ENCODE data around the gene BBS7. TPM values are rescaled to one million over a fixed set of nuclear protein-coding genes. Genes with fewer than 3 reads are reported as not detected.
A peak's percentile ranks its signal among the peaks of the same experiment; 100 is the strongest.

Gene BBS7
- total and polyA plus RNA-seq, 2 of the 13 experiments (the other 11 are each of a cell fraction or from before 2014, with no cell fraction given), result 9.0 to 15.7 TPM

GRCh38 chr4:121823505-121824170 lies 46.6 kb downstream of the BBS7 start, which contains the start of gene CCNA2 (continued):
- TF ChIP-seq CERS6 (CRISPR knock-in tag; IDR thresholded peaks at IDR 0.05) (peak; percentile 84; the same call in 1 of the 2 replicates), RFX5 (IDR thresholded peaks at IDR 0.05; ENCODE audit: low read depth, low read length) (peak; percentile 43; the same call in 1 of the 2 replicates), RFXAP (CRISPR knock-in tag; IDR thresholded peaks at IDR 0.05; ENCODE audit: borderline replicate concordance) (no peak; the same call in 1 of the 2 replicates), CREB3 (CRISPR knock-in tag; IDR thresholded peaks at IDR 0.05) (no peak), PRDM15 (CRISPR knock-in tag; IDR thresholded peaks at IDR 0.05) (peak; percentile 36; the same call in 1 of the 2 replicates), RXRA (CRISPR knock-in tag; IDR thresholded peaks at IDR 0.05) (peak; percentile 74; the same call in 1 of the 2 replicates), HOMEZ (CRISPR knock-in tag; IDR thresholded peaks at IDR 0.05; ENCODE audit: low read depth) (peak; percentile 79; the same call in 1 of the 2 replicates), CREBL2 (CRISPR knock-in tag; IDR thresholded peaks at IDR 0.05; ENCODE audit: borderline replicate concordance) (no peak), EP300 (IDR thresholded peaks at IDR 0.05; ENCODE audit: low read depth in 2 of 2, low read length in 2 of 2) (0 out of 4 replicates have a peak, but pooled peaks of 1 of the 2 experiments have one; percentile 41), EP300 (CRISPR knock-in tag; IDR thresholded peaks at IDR 0.05; ENCODE audit: borderline replicate concordance) (no peak), ZNF740 (CRISPR knock-in tag; IDR thresholded peaks at IDR 0.05) (peak; percentile 67; the same call in 1 of the 2 replicates), ZNF878 (CRISPR knock-in tag; IDR thresholded peaks at IDR 0.05) (peak; percentile 70; the same call in 1 of the 2 replicates), HOXA9 (CRISPR knock-in tag; IDR thresholded peaks at IDR 0.05; ENCODE audit: borderline replicate concordance) (peak; percentile 92), SIN3B (IDR thresholded peaks at IDR 0.05; ENCODE audit: low read length) (peak; percentile 99), GABPB1 (CRISPR knock-in tag; IDR thresholded peaks at IDR 0.05) (peak; percentile 78), E2F1 (CRISPR knock-in tag; IDR thresholded peaks at IDR 0.05) (peak; percentile 97), ZIK1 (CRISPR knock-in tag; IDR thresholded peaks at IDR 0.05; ENCODE audit: borderline replicate concordance, low read depth) (peak; percentile 92; the same call in 1 of the 2 replicates), ZNF850 (CRISPR knock-in tag; conservative IDR thresholded peaks at IDR 0.05) (no peak), MIER2 (CRISPR knock-in tag; IDR thresholded peaks at IDR 0.05) (peak; percentile 24; the same call in 1 of the 2 replicates), RBM22 (optimal IDR thresholded peaks at IDR 0.05; ENCODE audit: low read length) (no peak)

Data from HepG2 (cell line).